Stimulated activated CD4-positive, alpha-beta T cell treated with anti-CD3 and anti-CD28 coated beads, Interleukin-1b, Interleukin-23, amount 100 ng/mL, for 24 hours (primary cell): ENCODE data around the gene FN1.

Source experiments
- DNase-seq, 4 experiments: peaks; one replicate each; pipeline ENCODE4 v3.0.0-alpha.2; 2020; ENCODE audit warnings: low read depth in 4 of 4, low spot score in 1 of 4

Gene FN1

GRCh38 chr2:215442401-215442787 lies 6.5 kb upstream of the FN1 start:
- no peak for DNase-seq

GRCh38 chr2:215441560-215442400 lies 5.9 kb upstream of the FN1 start:
- DNase-seq, result no peak

- no peak for DNase-seq
Measured at GRCh38 chr2:215439980-215440512, 4.2 kb upstream of the FN1 start.

GRCh38 chr2:215439404-215439803 lies 3.5 kb upstream of the FN1 start:
- no peak for DNase-seq

GRCh38 chr2:215437614-215438013 lies 1.7 kb upstream of the FN1 start:
- DNase-seq, result no peak

- no peak for DNase-seq
Measured at GRCh38 chr2:215436705-215437565, 1.1 kb upstream of the FN1 start.

GRCh38 chr2:215435280-215435869 lies 493 bp downstream of the FN1 start:
- DNase-seq, result no peak

GRCh38 chr2:215434447-215435279 lies 1.2 kb downstream of the FN1 start:
- DNase-seq, result no peak

- no peak for DNase-seq
Measured at GRCh38 chr2:215432759-215433594, 2.9 kb downstream of the FN1 start.

- DNase-seq, result no peak
Measured at GRCh38 chr2:215431778-215432758, 3.8 kb downstream of the FN1 start.

GRCh38 chr2:215431290-215431689 lies 4.6 kb downstream of the FN1 start:
- no peak for DNase-seq

- no peak for DNase-seq
Measured at GRCh38 chr2:215430528-215431187, 5.2 kb downstream of the FN1 start.

- no peak for DNase-seq
Measured at GRCh38 chr2:215429424-215429823, 6.4 kb downstream of the FN1 start.

GRCh38 chr2:215428060-215428910 lies 7.6 kb downstream of the FN1 start:
- DNase-seq, result no peak

GRCh38 chr2:215427585-215427984 lies 8.3 kb downstream of the FN1 start:
- DNase-seq, result no peak

- DNase-seq, result no peak
Measured at GRCh38 chr2:215425021-215425782, 10.7 kb downstream of the FN1 start.
